ENCODE results near the gene RSRC2.

DNA sequence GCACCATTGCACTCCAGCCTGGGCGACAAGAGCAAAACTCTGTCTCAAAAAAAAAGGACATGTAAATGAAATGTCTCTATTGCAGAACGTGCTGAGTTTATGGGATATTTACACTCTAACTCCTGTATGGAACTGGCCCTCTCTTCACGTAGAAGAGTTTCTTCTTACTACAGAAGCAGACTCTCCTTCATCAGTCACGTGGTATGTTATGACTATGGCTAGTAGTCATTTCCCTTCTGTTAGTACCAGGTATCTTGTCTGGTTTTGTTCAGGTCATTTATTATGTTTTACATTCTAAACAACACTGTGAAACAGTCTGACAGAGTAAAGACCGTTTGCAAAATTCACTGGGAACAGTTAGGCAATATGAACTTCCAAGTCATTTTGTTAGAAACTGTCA is 20.6 kb upstream of the RSRC2 start:
- TF ChIP-seq POLR2A (IDR thresholded peaks at IDR 0.05; ENCODE audit: low read depth, low read length), result no peak
- TF ChIP-seq POLR2AphosphoS5 (IDR thresholded peaks at IDR 0.05; ENCODE audit: low read depth, low read length), result no peak

All from GM12892 (cell line).